MG63 (cell line): ENCODE measurements around the gene BCAT1. TPM values are rescaled to one million over a fixed set of nuclear protein-coding genes. Genes with fewer than 3 reads are reported as not detected.
"Not testable (repeated sequence)": the region's sequence is repeated elsewhere in the genome, so short reads cannot be mapped to it uniquely, and the experiment has no call there.

Experiments used
- DNase-seq: peaks from one replicate; pipeline ENCODE4 v3.0.0-alpha.2; 2020
- H3K27me3 ChIP-seq: fragments of 250-450 bp; sonication (Bioruptor Pico); 2 replicates; pipeline ENCODE4 v1.5.1; 2020; ENCODE audit warnings: mild to moderate bottlenecking, moderate library complexity
- H3K36me3 ChIP-seq: fragments of 250-450 bp; sonication (Bioruptor Pico); 2 replicates; pipeline ENCODE4 v1.5.1; 2020; ENCODE audit warnings: mild to moderate bottlenecking, moderate library complexity
- H3K4me3 ChIP-seq: fragments of 250-450 bp; sonication (Bioruptor Pico); 2 replicates; pipeline ENCODE4 v1.5.1; 2020; ENCODE audit warnings: mild to moderate bottlenecking, moderate library complexity
- H3K9me3 ChIP-seq: fragments of 250-450 bp; sonication (Bioruptor Pico); 2 replicates; pipeline ENCODE4 v1.5.1; 2020; ENCODE audit warnings: mild to moderate bottlenecking, moderate library complexity
- total RNA-seq: library from RNA; depleted of rRNA; stranded (reverse); fragments of >200 nt; shearing (Covaris generic); gene quantifications from 2 replicates; pipeline ENCODE4 v1.2.3, GENCODE V29; 2014; ENCODE audit warnings: low replicate concordance

BCAT1 gene
- total RNA-seq, 1 experiment from 2014 or later: 61.5 TPM

GRCh38 chr12:24898185-24898584, 50.7 kb downstream of the BCAT1 start:
- Histone ChIP-seq H3K9me3 (no peaks in the 10 kb centered on the region), H3K27me3 (no peaks in the 10 kb centered on the region), H3K36me3 (peaks cover 8% of the 10 kb centered on the region), H3K4me3 (no peak overlapping the region)
- DNase-seq: no peak

GRCh38 chr12:24896171-24896570, 52.7 kb downstream of the BCAT1 start:
- no peak overlapping the region for H3K4me3 ChIP-seq
- H3K27me3 ChIP-seq: no peaks in the 10 kb centered on the region
- DNase-seq: no peak
- H3K36me3 ChIP-seq: peaks cover 16% of the 10 kb centered on the region
- no peaks in the 10 kb centered on the region for H3K9me3 ChIP-seq

GRCh38 chr12:24895612-24896011, 53.3 kb downstream of the BCAT1 start:
- DNase-seq: no peak
- Histone ChIP-seq H3K4me3 (no peak overlapping the region), H3K27me3 (no peaks in the 10 kb centered on the region), H3K36me3 (peaks cover 16% of the 10 kb centered on the region), H3K9me3 (no peaks in the 10 kb centered on the region)

GRCh38 chr12:24894879-24895278, 54.0 kb downstream of the BCAT1 start:
- H3K9me3 ChIP-seq: no peaks in the 10 kb centered on the region
- H3K4me3 ChIP-seq: no peak overlapping the region
- H3K36me3 ChIP-seq: peaks cover 16% of the 10 kb centered on the region
- DNase-seq: no peak
- H3K27me3 ChIP-seq: no peaks in the 10 kb centered on the region

- no peak for DNase-seq
- Histone ChIP-seq H3K36me3 (peaks cover 8% of the 10 kb centered on the region), H3K27me3 (no peaks in the 10 kb centered on the region), H3K4me3 (no peak overlapping the region), H3K9me3 (no peaks in the 10 kb centered on the region)
Observed at GRCh38 chr12:24890048-24890803, 58.7 kb downstream of the BCAT1 start.

GRCh38 chr12:24889411-24889810, 59.5 kb downstream of the BCAT1 start:
- H3K36me3 ChIP-seq: peaks cover 8% of the 10 kb centered on the region
- no peaks in the 10 kb centered on the region for H3K27me3 ChIP-seq
- no peak overlapping the region for H3K4me3 ChIP-seq
- no peak for DNase-seq
- no peaks in the 10 kb centered on the region for H3K9me3 ChIP-seq

GRCh38 chr12:24888813-24889212, 60.1 kb downstream of the BCAT1 start:
- Histone ChIP-seq H3K27me3 (no peaks in the 10 kb centered on the region), H3K4me3 (no peak overlapping the region), H3K36me3 (peaks cover 11% of the 10 kb centered on the region), H3K9me3 (no peaks in the 10 kb centered on the region)
- no peak for DNase-seq

GRCh38 chr12:24884911-24885310, 64.0 kb downstream of the BCAT1 start:
- H3K4me3 ChIP-seq: no peak overlapping the region
- peaks cover 11% of the 10 kb centered on the region for H3K36me3 ChIP-seq
- H3K9me3 ChIP-seq: no peaks in the 10 kb centered on the region
- no peak for DNase-seq
- H3K27me3 ChIP-seq: no peaks in the 10 kb centered on the region

- Histone ChIP-seq H3K36me3 (peaks cover 27% of the 10 kb centered on the region), H3K27me3 (no peaks in the 10 kb centered on the region), H3K9me3 (no peaks in the 10 kb centered on the region), H3K4me3 (no peak overlapping the region)
- no peak for DNase-seq
Observed at GRCh38 chr12:24881724-24882371, 67.1 kb downstream of the BCAT1 start.

GRCh38 chr12:24881227-24881626, 67.7 kb downstream of the BCAT1 start:
- no peaks in the 10 kb centered on the region for H3K9me3 ChIP-seq
- H3K36me3 ChIP-seq: peaks cover 27% of the 10 kb centered on the region
- no peak for DNase-seq
- no peak overlapping the region for H3K4me3 ChIP-seq
- no peaks in the 10 kb centered on the region for H3K27me3 ChIP-seq

GRCh38 chr12:24880732-24881131, 68.2 kb downstream of the BCAT1 start:
- Histone ChIP-seq H3K9me3 (no peaks in the 10 kb centered on the region), H3K36me3 (peaks cover 29% of the 10 kb centered on the region), H3K27me3 (no peaks in the 10 kb centered on the region), H3K4me3 (no peak overlapping the region)
- DNase-seq: no peak

GRCh38 chr12:24879644-24880043, 69.3 kb downstream of the BCAT1 start:
- Histone ChIP-seq H3K27me3 (no peaks in the 10 kb centered on the region), H3K4me3 (no peak overlapping the region), H3K36me3 (peaks cover 35% of the 10 kb centered on the region), H3K9me3 (no peaks in the 10 kb centered on the region)
- DNase-seq: no peak

GRCh38 chr12:24875014-24875413, 73.9 kb downstream of the BCAT1 start:
- no peak for DNase-seq
- H3K36me3 ChIP-seq: peaks cover 35% of the 10 kb centered on the region

GRCh38 chr12:24872211-24872610, 76.7 kb downstream of the BCAT1 start:
- peaks cover 36% of the 10 kb centered on the region for H3K36me3 ChIP-seq
- no peak overlapping the region for H3K4me3 ChIP-seq
- no peak for DNase-seq

More at GRCh38 chr12:24875014-24875413, 73.9 kb downstream of the BCAT1 start:
- Histone ChIP-seq H3K9me3 (no peaks in the 10 kb centered on the region), H3K4me3 (no peak overlapping the region), H3K27me3 (no peaks in the 10 kb centered on the region)

GRCh38 chr12:24866139-24866538, 82.8 kb downstream of the BCAT1 start:
- not testable (repeated sequence) for DNase-seq, H3K27me3 ChIP-seq
- peaks cover 36% of the 10 kb centered on the region for H3K36me3 ChIP-seq

More at GRCh38 chr12:24872211-24872610, 76.7 kb downstream of the BCAT1 start:
- no peaks in the 10 kb centered on the region for H3K9me3 ChIP-seq
- H3K27me3 ChIP-seq: no peaks in the 10 kb centered on the region

GRCh38 chr12:24864796-24865125, 84.1 kb downstream of the BCAT1 start:
- Histone ChIP-seq H3K4me3 (no peak overlapping the region), H3K27me3 (no peaks in the 10 kb centered on the region), H3K9me3 (no peaks in the 10 kb centered on the region), H3K36me3 (peaks cover 31% of the 10 kb centered on the region)
- DNase-seq: no peak

More at GRCh38 chr12:24866139-24866538, 82.8 kb downstream of the BCAT1 start:
- not testable (repeated sequence) for H3K4me3 ChIP-seq, H3K9me3 ChIP-seq

- Histone ChIP-seq H3K36me3 (peaks cover 21% of the 10 kb centered on the region), H3K27me3 (no peaks in the 10 kb centered on the region), H3K4me3 (no peak overlapping the region), H3K9me3 (no peaks in the 10 kb centered on the region)
- no peak for DNase-seq
Observed at GRCh38 chr12:24861766-24862540, 86.9 kb downstream of the BCAT1 start.
